Skeletal muscle tissue (tissue), 4 donors: ENCODE data around the gene PACSIN2. TPM values are rescaled to one million over a fixed set of nuclear protein-coding genes. Genes with fewer than 3 reads are reported as not detected.

Experiments used
- H3K27ac ChIP-seq: one replicate; pipeline ENCODE4 v1.7.0; 2013; ENCODE audit warnings: mild to moderate bottlenecking, low read depth, low read length, inconsistent platforms
- H3K27me3 ChIP-seq, 3 donors: one replicate each; pipeline ENCODE4 v1.7.0; 2013; ENCODE audit warnings: low read length in 3 of 3; ENCODE audit not compliant: control insufficient read depth in 3 of 3, insufficient read depth in 3 of 3
- H3K36me3 ChIP-seq, 3 donors: one replicate each; pipeline ENCODE4 v1.7.0; 2013; ENCODE audit warnings: low read length in 3 of 3; ENCODE audit not compliant: control insufficient read depth in 3 of 3, insufficient read depth in 3 of 3
- H3K4me1 ChIP-seq, 3 donors: one replicate each; pipeline ENCODE4 v1.7.0; 2013; ENCODE audit warnings: low read length in 3 of 3, mild to moderate bottlenecking in 3 of 3; ENCODE audit not compliant: control insufficient read depth in 3 of 3, insufficient read depth in 3 of 3
- H3K4me3 ChIP-seq, 3 donors: one replicate each; pipeline ENCODE4 v1.7.0; 2013; ENCODE audit warnings: low read length in 3 of 3
- H3K9ac ChIP-seq, 3 donors: one replicate each; pipeline ENCODE4 v1.7.0; 2013; ENCODE audit warnings: low read length in 3 of 3, mild to moderate bottlenecking in 3 of 3, moderate library complexity in 2 of 3, low read depth in 1 of 3
- H3K9me3 ChIP-seq, 3 donors: one replicate each; pipeline ENCODE4 v1.7.0; 2013; ENCODE audit warnings: low read length in 3 of 3; ENCODE audit not compliant: control insufficient read depth in 3 of 3
- total RNA-seq: library from RNA; depleted of rRNA; stranded (reverse); fragments of >200 nt; gene quantifications from one replicate; pipeline ENCODE4 v1.2.3, GENCODE V29; 2014
- donor health status: Osteomylitis.

PACSIN2 gene
- total RNA-seq, 1 donor from 2014 or later = 20.9 TPM

DNA sequence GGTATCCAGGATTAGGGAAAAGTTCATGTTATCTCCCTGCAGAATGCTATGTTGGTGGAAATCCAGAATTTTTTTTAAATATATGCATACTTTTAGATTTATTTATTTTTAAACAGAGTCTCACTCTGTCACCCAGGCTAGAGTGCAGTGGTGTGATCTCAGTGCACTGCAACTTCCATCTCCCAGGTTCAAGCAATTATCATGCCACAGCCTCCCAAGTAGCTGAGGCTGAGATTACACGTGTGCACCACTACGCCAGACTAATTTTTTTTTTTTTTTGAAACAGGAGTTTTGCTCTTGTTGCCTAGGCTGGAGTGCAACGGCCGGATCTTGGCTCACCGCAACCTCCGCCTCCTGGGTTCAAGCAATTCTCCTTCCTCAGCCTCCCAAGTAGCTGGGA lies 2.6 kb downstream of the PACSIN2 start:
- H3K4me3 ChIP-seq = no peak overlapping the region
- H3K27me3 ChIP-seq = no peaks in the 10 kb centered on the region
- H3K9me3 ChIP-seq = no peaks in the 10 kb centered on the region
- H3K9ac ChIP-seq = no peak overlapping the region
- no peaks in the 10 kb centered on the region for H3K36me3 ChIP-seq
- H3K27ac ChIP-seq = no peak overlapping the region
- H3K4me1 ChIP-seq = peaks cover 17 to 24% (median 24%) of the 10 kb centered on the region in 3 donors

DNA sequence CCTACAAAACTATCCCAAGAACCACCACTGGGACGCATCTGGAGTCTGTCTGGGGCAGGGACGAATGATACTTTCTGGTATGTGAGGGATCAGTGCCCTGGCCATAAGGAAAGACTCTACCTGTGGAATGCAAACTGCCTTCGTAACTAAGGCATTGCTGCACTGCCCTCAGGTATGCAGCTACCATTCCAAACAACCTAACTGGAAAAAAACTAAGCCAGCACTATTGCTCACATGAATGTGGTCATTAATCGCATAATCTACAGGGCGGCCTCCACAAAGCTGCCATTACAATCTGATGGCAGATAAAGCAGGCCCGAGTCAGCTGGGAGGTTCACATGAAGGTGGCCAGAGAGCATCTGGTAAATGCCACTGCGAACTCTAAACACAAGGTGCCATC lies 3.9 kb downstream of the PACSIN2 start:
- H3K36me3 ChIP-seq = no peaks in the 10 kb centered on the region
- H3K27me3 ChIP-seq = no peaks in the 10 kb centered on the region
- H3K4me1 ChIP-seq = peaks cover 17 to 26% (median 24%) of the 10 kb centered on the region in 3 donors
- no peak overlapping the region for H3K9ac ChIP-seq
- no peaks in the 10 kb centered on the region for H3K9me3 ChIP-seq
- no peak overlapping the region for H3K27ac ChIP-seq
- H3K4me3 ChIP-seq = no peak overlapping the region

- H3K27ac ChIP-seq = no peak overlapping the region
- peaks cover 13 to 26% (median 18%) of the 10 kb centered on the region in 3 donors for H3K4me1 ChIP-seq
- no peak overlapping the region for H3K4me3 ChIP-seq
Observed at GRCh38 chr22:43009444-43009843, 5.5 kb downstream of the PACSIN2 start.

GRCh38 chr22:43008921-43009320 lies 6.0 kb downstream of the PACSIN2 start:
- Histone ChIP-seq H3K4me3 (no peak overlapping the region), H3K9ac (no peak overlapping the region), H3K27me3 (no peaks in the 10 kb centered on the region), H3K36me3 (no peaks in the 10 kb centered on the region), H3K9me3 (no peaks in the 10 kb centered on the region), H3K27ac (no peak overlapping the region), H3K4me1 (peaks cover 10 to 29% (median 19%) of the 10 kb centered on the region in 3 donors)

More at GRCh38 chr22:43009444-43009843, 5.5 kb downstream of the PACSIN2 start:
- H3K36me3 ChIP-seq = no peaks in the 10 kb centered on the region
- H3K27me3 ChIP-seq = no peaks in the 10 kb centered on the region
- no peak overlapping the region for H3K9ac ChIP-seq
- H3K9me3 ChIP-seq = no peaks in the 10 kb centered on the region

DNA sequence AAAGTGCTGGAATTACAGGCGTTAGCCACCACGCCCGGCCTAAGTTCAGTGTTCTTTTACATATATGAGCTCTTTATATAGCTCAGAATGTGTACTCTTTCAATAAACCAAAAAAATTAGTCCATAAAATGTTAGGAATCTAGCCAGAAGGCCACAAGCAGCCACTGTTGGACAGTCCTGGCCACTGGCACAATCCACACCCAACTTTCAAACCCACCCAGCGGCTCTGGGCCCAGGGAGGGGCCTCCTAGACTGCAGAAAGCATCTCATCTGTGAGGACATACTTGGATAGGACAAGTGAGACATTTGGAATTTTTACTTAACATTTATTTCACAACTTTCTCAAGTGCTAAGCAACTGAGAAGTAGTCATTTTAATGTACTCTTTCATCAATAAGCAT lies 6.4 kb downstream of the PACSIN2 start:
- H3K4me1 ChIP-seq = peaks cover 6 to 25% (median 17%) of the 10 kb centered on the region in 3 donors

DNA sequence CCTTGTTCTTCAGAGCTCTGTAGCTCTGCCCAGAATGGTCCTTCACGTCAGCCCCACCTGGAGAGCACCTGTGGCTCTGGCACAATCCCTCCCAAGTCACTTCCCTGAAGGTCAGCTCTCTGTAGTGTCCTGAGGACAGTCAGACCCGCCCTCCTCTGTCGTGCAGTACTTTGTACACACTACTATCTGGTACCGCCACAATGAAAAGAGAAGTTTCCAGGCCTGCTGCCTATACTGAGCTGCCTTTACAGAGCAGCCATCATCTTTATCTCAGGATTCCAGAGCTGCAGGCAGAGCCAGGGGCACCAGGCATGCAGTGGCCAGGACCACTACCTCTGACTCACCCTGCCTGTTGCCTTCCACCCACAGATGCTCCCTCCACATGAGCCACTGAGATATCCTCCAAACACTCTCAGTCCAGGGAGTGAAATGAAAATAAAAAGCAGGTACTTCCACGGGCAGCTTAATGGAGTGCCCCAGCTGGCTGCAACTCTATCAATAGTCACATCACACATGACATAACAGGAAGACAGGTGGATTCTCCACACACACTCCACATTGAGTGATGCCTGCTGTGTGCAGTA lies 7.3 kb downstream of the PACSIN2 start:
- no peak overlapping the region for H3K27ac ChIP-seq
- peak overlapping the region in 1 of 3 donors; percentile 45 for H3K9ac ChIP-seq
- H3K27me3 ChIP-seq = no peaks in the 10 kb centered on the region
- no peak overlapping the region for H3K4me3 ChIP-seq
- peaks cover 0 to 18% (median 14%) of the 10 kb centered on the region in 3 donors for H3K4me1 ChIP-seq
- H3K9me3 ChIP-seq = no peaks in the 10 kb centered on the region
- no peaks in the 10 kb centered on the region for H3K36me3 ChIP-seq

More for the DNA sequence above, 6.4 kb downstream of the PACSIN2 start:
- H3K9me3 ChIP-seq = no peaks in the 10 kb centered on the region
- H3K27ac ChIP-seq = no peak overlapping the region
- H3K9ac ChIP-seq = no peak overlapping the region
- no peak overlapping the region for H3K4me3 ChIP-seq
- no peaks in the 10 kb centered on the region for H3K27me3 ChIP-seq
- no peaks in the 10 kb centered on the region for H3K36me3 ChIP-seq

DNA sequence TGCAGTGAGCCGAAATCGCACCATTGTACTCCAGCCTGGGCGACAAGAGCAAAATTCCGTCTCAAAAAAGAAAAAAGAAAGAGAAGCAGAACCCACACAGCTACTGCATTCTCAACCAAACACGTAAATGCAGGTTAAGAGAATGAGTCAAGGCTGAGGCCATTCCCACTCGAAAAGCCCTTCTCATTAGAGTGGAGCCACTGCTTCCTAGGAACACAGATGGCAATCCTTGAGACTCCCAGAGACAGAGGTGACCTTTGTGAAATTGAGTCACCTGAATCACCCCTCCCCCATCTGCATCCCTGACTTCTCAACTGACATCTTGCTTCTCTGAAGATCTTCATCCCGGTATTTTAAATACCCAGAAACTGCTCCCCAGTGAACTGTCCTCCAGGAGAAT lies 8.2 kb downstream of the PACSIN2 start:
- peaks cover 7 to 25% (median 22%) of the 10 kb centered on the region in 3 donors for H3K4me1 ChIP-seq
- no peaks in the 10 kb centered on the region for H3K9me3 ChIP-seq
- H3K27me3 ChIP-seq = no peaks in the 10 kb centered on the region
- H3K9ac ChIP-seq = no peak overlapping the region
- H3K27ac ChIP-seq = no peak overlapping the region
- H3K36me3 ChIP-seq = no peaks in the 10 kb centered on the region
- no peak overlapping the region for H3K4me3 ChIP-seq

DNA sequence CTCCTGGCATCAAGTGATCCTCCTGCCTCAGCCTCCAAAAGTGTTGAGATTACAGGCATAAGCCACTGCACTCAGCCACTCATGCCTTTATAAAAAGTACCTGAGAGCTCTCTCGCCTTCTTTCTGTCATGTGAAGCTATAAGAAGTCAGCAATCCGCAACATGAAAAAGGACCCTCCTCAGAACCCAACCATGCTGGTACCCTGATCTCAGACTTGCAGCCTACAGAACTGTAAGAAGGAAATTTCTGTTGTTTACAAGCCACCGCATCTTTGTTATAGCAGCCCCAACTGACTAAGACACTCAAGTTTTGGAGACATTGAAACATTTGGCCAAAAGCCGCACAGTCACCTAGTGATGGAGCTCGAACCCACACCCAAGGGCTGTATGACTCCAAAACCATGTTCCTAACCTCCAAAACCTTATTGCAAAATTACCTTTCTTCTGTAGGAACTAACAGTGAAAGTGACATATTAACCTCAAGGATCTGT lies 8.9 kb downstream of the PACSIN2 start:
- no peaks in the 10 kb centered on the region for H3K27me3 ChIP-seq
- H3K4me3 ChIP-seq = no peak overlapping the region
- no peaks in the 10 kb centered on the region for H3K9me3 ChIP-seq
- no peaks in the 10 kb centered on the region for H3K36me3 ChIP-seq
- H3K9ac ChIP-seq = no peak overlapping the region
- no peak overlapping the region for H3K27ac ChIP-seq
- peaks cover 14 to 32% (median 28%) of the 10 kb centered on the region in 3 donors for H3K4me1 ChIP-seq

GRCh38 chr22:43005106-43005505 lies 9.8 kb downstream of the PACSIN2 start:
- H3K27me3 ChIP-seq = no peaks in the 10 kb centered on the region
- peaks cover 23 to 42% (median 37%) of the 10 kb centered on the region in 3 donors for H3K4me1 ChIP-seq
- H3K9ac ChIP-seq = peak overlapping the region in 1 of 3 donors; percentile 25
- no peaks in the 10 kb centered on the region for H3K9me3 ChIP-seq
- no peak overlapping the region for H3K27ac ChIP-seq
- no peak overlapping the region for H3K4me3 ChIP-seq
- H3K36me3 ChIP-seq = no peaks in the 10 kb centered on the region

DNA sequence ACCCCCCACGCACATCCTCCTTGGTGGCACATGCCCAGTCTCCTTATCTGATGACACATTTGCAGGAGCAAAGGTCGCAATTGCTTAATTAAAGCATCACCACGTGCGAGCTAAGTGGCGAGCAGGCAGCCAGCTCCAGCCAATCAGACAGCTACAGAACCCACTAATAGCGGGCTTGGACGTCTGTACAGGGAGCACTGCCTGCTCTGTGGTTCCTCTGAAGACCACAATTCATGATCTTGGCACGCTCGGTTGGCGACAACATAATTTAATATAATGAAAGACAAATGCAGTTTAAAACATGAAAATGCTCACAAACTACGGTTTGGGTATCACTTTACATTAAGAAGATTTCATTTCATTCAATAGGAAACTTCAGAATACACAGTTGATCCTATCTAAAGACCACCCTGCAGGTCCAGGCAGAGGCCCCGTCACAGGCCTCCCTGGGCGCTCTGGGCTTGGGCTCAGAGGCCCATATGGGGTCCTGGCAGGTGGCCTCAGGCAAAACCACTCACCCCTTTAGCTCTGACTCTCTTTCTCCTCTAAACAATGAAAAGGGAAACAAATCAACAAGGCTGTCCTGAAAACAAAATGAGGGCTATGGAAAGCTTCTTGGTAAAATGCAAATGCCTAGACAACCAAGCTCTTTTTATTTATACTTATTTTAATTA lies 10.4 kb downstream of the PACSIN2 start:
- Histone ChIP-seq H3K9ac (no peak overlapping the region), H3K27ac (no peak overlapping the region), H3K4me3 (no peak overlapping the region), H3K27me3 (no peaks in the 10 kb centered on the region), H3K4me1 (peaks cover 25 to 48% (median 40%) of the 10 kb centered on the region in 3 donors), H3K36me3 (no peaks in the 10 kb centered on the region), H3K9me3 (no peaks in the 10 kb centered on the region)
